DOHH2 (cell line): ENCODE measurements around the gene FGG.
A peak's percentile ranks its signal among the peaks of the same experiment; 100 is the strongest.

Experiments used
- H3F3A ChIP-seq: fragments of 200-600 bp; sonication (generic), shearing (Covaris generic); 2 replicates; pipeline ENCODE4 v1.6.0; 2016; ENCODE audit warnings: antibody characterized with exemption, mild to moderate bottlenecking; ENCODE audit not compliant: control insufficient read depth, insufficient read depth
- H3K27ac ChIP-seq: fragments of 200-600 bp; sonication (generic); 2 replicates; pipeline ENCODE4 v1.5.1; 2014; ENCODE audit warnings: low read depth, mild to moderate bottlenecking, low read length, moderate library complexity
- H3K27me3 ChIP-seq: fragments of 200-600 bp; sonication (generic); 2 replicates; pipeline ENCODE4 v1.6.1; 2014; ENCODE audit warnings: mild to moderate bottlenecking, low read length, mixed read lengths; ENCODE audit not compliant: control insufficient read depth
- H3K36me3 ChIP-seq: fragments of 200-600 bp; sonication (generic); 2 replicates; pipeline ENCODE4 v1.6.1; 2014; ENCODE audit warnings: mild to moderate bottlenecking, low read length, moderate library complexity, mixed read lengths; ENCODE audit not compliant: control insufficient read depth
- H3K4me1 ChIP-seq: fragments of 200-600 bp; sonication (generic); 2 replicates; pipeline ENCODE4 v1.6.1; 2014; ENCODE audit warnings: mild to moderate bottlenecking, low read length, mixed read lengths; ENCODE audit not compliant: control insufficient read depth
- H3K4me2 ChIP-seq: fragments of 200-600 bp; sonication (generic); 2 replicates; pipeline ENCODE4 v1.6.0; 2014; ENCODE audit warnings: mild to moderate bottlenecking, low read length, moderate library complexity
- H3K4me3 ChIP-seq: fragments of 200-600 bp; sonication (generic); 2 replicates; pipeline ENCODE4 v1.5.1; 2014; ENCODE audit warnings: mild to moderate bottlenecking, low read length, mixed read lengths
- H3K79me2 ChIP-seq: fragments of 200-600 bp; sonication (generic); 2 replicates; pipeline ENCODE4 v1.6.1; 2014; ENCODE audit warnings: mild to moderate bottlenecking, low read length, mixed read lengths; ENCODE audit not compliant: control insufficient read depth
- H3K9me2 ChIP-seq: fragments of 200-600 bp; sonication (generic); replicated peaks from 2 replicates; pipeline ENCODE4 v1.6.1; 2014; ENCODE audit warnings: mild to moderate bottlenecking, low read length, mixed read lengths; ENCODE audit not compliant: control insufficient read depth
- H3K9me3 ChIP-seq: fragments of 200-600 bp; sonication (generic); 2 replicates; pipeline ENCODE4 v1.6.1; 2014; ENCODE audit warnings: antibody characterized with exemption, low read length, mixed read lengths; ENCODE audit not compliant: control insufficient read depth, insufficient read depth
- H4K20me1 ChIP-seq: fragments of 200-600 bp; sonication (generic); 2 replicates; pipeline ENCODE4 v1.6.0; 2014; ENCODE audit warnings: low read depth, mild to moderate bottlenecking, antibody characterized with exemption, low read length, moderate library complexity; ENCODE audit not compliant: control insufficient read depth, insufficient read depth
- CTCF ChIP-seq: fragments of 200-600 bp; sonication (generic); IDR thresholded peaks from one replicate; pipeline ENCODE4 v1.5.1; 2014; ENCODE audit warnings: antibody characterized with exemption, mild to moderate bottlenecking, low read depth, low read length; ENCODE audit not compliant: poor library complexity, severe bottlenecking
- EZH2phosphoT487 ChIP-seq: fragments of 200-600 bp; sonication (generic); IDR thresholded peaks from 2 replicates; pipeline ENCODE4 v1.6.1; 2017; ENCODE audit warnings: borderline replicate concordance, mild to moderate bottlenecking, antibody characterized with exemption, low read length, moderate library complexity, mixed read lengths

FGG gene

GRCh38 chr4:154623436-154623835 lies 11.0 kb upstream of the FGG start:
- TF ChIP-seq CTCF (no peak), EZH2phosphoT487 (no peak)
- Histone ChIP-seq H3K9me3 (no peaks in the 10 kb centered on the region), H3F3A (no peaks in the 10 kb centered on the region), H3K27ac (no peak overlapping the region), H3K79me2 (no peaks in the 10 kb centered on the region), H3K9me2 (no peaks in the 10 kb centered on the region), H3K4me3 (no peak overlapping the region), H3K27me3 (peaks cover 13% of the 10 kb centered on the region; the same call in 1 of the 2 replicates), H3K36me3 (no peaks in the 10 kb centered on the region), H3K4me2 (no peak overlapping the region), H4K20me1 (no peaks in the 10 kb centered on the region), H3K4me1 (no peaks in the 10 kb centered on the region)

- no peaks in the 10 kb centered on the region for H3K36me3 ChIP-seq
Measured at GRCh38 chr4:154622598-154622997, 10.1 kb upstream of the FGG start.

GRCh38 chr4:154620111-154620510 lies 7.7 kb upstream of the FGG start:
- Histone ChIP-seq H3K27ac (no peak overlapping the region), H3K36me3 (no peaks in the 10 kb centered on the region), H3K4me3 (no peak overlapping the region), H3K4me1 (no peaks in the 10 kb centered on the region), H3F3A (no peaks in the 10 kb centered on the region), H3K9me2 (no peaks in the 10 kb centered on the region), H3K79me2 (no peaks in the 10 kb centered on the region), H3K9me3 (no peaks in the 10 kb centered on the region), H4K20me1 (no peaks in the 10 kb centered on the region), H3K4me2 (no peak overlapping the region), H3K27me3 (0 out of 2 replicates have a peak, but pooled peaks cover 8% of the 10 kb centered on the region)
- TF ChIP-seq EZH2phosphoT487 (no peak), CTCF (no peak)

More at GRCh38 chr4:154622598-154622997, 10.1 kb upstream of the FGG start:
- Histone ChIP-seq H3F3A (no peaks in the 10 kb centered on the region), H3K4me2 (no peak overlapping the region), H3K79me2 (no peaks in the 10 kb centered on the region), H3K4me1 (no peaks in the 10 kb centered on the region), H3K27me3 (peaks cover 13% of the 10 kb centered on the region; the same call in 1 of the 2 replicates), H3K9me2 (no peaks in the 10 kb centered on the region), H3K9me3 (no peaks in the 10 kb centered on the region), H3K27ac (no peak overlapping the region), H3K4me3 (no peak overlapping the region), H4K20me1 (no peaks in the 10 kb centered on the region)
- no peak for TF ChIP-seq EZH2phosphoT487
- peak; percentile 66 for TF ChIP-seq CTCF
